HG02943 (cell line): ENCODE data around the gene PIK3R1.

Experiments
- ATAC-seq: cut with Tn5 transposase; IDR thresholded peaks from one replicate; pipeline ENCODE4 v1.9.1; 2021; ENCODE audit warnings: mild to moderate bottlenecking, low read depth, moderate library complexity; ENCODE audit not compliant: unreplicated experiment

Gene PIK3R1

GRCh38 chr5:68345171-68345570 lies 129.6 kb downstream of the PIK3R1 start:
- ATAC-seq, result no peak

DNA sequence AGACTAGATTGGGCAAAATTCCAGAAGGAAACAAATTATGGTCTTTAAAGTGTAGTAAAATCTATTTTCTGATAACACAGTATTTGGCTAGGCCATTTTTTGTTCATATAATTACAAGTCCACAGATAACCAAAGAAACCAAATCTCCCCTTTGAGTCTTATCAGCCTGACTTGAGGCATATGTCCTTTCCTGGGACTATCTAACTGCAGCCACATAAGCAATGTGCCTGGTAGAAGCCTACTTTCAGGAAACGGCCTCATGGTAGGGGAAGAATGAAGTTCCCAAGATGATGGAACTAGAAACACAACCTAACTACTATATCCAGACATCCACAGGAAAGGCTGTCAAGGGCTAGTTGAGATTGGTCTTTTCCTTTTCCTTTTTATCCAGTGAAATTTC lies 130.0 kb downstream of the PIK3R1 start:
- ATAC-seq, result no peak

DNA sequence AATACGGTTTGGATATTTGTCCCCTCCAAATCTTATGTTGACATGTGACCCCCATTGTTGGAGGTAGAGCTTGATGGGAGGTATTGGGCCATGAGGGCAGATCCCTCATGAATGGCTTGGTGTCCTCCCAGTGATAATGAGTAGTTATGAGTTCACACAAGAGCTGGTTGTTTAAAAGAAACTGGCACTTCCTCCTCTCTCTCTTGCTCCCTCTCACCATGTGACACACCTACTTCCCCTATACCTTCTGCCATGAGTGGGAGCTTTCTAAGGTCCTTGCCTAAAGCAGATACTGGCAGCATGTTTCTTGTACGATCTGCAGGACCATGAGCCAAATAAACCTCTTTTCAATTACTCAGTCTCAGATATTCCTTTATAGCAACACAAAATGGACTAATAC lies 132.0 kb downstream of the PIK3R1 start:
- no peak for ATAC-seq

GRCh38 chr5:68348447-68349222 lies 133.1 kb downstream of the PIK3R1 start:
- ATAC-seq, result no peak

DNA sequence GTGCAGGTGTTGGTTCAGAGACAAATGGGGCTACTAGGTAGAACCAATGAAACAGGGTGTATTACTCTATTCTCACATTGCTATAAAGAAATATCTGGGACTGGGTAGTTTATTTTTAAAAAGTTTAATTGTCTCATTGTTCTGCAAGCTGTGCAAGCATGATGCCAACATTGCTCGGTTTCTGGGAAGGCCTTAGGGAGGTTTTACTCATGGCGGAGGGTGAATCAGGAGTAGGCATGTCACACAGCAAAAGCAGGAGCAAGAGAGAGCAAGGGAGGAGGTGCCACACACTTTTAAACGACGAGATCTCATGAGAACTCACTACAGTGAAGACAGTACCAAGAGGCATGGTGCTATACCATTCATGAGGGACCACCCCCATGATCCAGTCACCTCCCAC lies 134.6 kb downstream of the PIK3R1 start:
- no peak for ATAC-seq
